ENCODE results near the gene FIS1.
"Not testable (repeated sequence)": the region's sequence is repeated elsewhere in the genome, so short reads cannot be mapped to it uniquely, and the experiment has no call there.

FIS1 gene

DNA sequence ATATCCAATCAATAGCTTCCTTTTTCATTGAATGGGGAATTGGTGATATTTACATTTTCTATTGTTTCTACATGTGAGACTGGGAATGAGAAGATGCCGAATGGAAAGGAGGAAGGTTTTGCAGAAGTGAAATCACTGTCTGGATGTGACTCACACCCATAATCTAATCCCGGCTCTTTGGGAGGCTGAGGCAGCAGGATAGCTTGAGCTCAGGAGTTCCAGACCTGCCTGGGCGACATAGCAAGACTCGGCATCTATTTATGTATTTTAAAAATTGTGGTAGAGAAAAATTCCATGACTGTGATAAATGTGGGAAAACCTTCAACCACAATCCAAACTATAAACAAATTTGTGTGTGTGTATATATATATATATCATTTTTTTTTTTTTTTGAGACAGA, 10.9 kb upstream of the FIS1 start:
- DNase-seq: no peak

GRCh38 chr7:101253199-101253598, 8.3 kb upstream of the FIS1 start:
- not testable (repeated sequence) for DNase-seq

GRCh38 chr7:101251871-101252659, 7.2 kb upstream of the FIS1 start:
- peak; percentile 88 to 98 for DNase-seq

DNA sequence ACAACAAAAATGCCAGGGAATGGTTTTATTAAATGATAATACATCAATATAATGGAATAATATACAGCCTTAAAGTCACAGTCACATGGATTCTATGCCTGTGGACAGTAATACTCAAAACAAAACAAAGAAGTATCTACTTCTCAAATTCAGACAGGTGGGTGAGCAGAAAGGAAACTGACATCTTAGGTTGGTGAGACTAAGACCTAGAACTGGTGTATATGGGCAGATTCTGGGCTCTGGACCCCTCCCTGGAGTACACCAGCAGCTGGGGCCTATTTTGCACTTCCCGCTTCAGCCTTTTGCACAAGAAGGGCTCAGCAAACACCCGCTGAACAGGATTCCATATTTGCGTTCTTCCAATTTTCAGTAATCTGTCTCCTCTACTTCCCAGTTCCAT, 5.4 kb upstream of the FIS1 start:
- no peak for DNase-seq

DNA sequence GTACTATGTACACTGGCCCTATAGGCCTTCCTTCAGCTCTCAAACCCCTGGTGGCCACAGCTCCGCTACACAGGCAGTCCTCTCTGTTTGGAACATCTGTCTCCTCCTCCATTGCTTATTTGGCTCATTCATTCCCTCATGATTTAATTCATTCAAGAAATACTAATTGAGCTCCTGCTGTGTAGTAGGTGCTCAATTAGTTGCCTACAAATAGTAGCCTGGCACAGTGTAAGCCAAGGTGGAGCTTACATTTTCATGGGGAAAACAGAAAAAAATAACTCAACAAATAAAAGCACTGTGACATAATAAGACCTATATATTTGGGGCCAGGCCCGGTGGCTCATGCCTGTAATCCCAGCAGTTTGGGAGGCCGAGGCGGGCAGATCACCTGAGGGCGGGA, 3.4 kb upstream of the FIS1 start:
- no peak for DNase-seq

- no peak for DNase-seq
Measured at GRCh38 chr7:101245147-101245668, 327 bp upstream of the FIS1 start.

- DNase-seq: no peak
Measured at GRCh38 chr7:101243646-101244374, 1.1 kb downstream of the FIS1 start.

DNA sequence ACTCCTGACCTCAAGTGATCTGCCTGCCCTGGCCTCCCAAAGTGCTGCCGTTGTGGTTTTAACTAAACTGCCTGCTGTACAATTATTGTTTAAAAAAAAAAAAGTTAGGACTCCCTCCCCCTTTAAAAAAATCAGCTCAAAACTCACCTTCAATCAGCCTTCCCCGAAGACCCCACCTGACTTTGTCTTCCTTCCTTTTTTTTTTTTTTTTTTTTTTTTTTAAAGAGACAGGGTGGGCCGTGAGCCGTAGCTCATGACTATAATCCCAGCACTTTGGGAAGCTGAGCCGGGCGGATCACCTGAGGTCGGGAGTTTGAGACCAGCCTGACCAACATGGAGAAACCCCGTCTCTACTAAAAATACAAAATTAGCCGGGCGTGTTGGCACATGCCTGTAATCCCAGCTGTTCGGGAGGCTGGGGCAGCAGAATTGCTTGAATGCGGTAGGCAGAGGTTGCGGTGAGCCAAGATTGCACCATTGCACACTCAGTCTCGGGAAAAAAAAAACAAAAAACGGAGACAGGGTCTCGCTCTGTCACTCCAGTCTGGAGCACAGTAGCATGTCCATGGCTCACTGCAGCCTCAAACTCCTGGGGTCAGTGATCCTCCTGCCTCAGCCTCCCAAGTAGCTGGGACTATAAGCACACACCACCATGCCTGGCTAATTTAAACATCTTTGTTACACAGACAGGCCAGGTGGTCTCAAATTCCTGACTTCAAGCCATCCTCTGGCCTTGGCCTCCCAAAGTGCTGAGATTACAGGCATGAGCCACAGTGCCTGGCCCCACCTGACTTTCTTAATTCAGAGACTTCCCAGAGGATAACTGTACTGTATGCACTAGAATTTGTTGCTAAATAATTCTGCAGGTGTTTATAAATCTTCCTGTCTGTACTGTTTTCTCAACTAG, 3.2 kb downstream of the FIS1 start:
- no peak for DNase-seq

GRCh38 chr7:101241015-101241363, 3.9 kb downstream of the FIS1 start:
- no peak for DNase-seq

DNA sequence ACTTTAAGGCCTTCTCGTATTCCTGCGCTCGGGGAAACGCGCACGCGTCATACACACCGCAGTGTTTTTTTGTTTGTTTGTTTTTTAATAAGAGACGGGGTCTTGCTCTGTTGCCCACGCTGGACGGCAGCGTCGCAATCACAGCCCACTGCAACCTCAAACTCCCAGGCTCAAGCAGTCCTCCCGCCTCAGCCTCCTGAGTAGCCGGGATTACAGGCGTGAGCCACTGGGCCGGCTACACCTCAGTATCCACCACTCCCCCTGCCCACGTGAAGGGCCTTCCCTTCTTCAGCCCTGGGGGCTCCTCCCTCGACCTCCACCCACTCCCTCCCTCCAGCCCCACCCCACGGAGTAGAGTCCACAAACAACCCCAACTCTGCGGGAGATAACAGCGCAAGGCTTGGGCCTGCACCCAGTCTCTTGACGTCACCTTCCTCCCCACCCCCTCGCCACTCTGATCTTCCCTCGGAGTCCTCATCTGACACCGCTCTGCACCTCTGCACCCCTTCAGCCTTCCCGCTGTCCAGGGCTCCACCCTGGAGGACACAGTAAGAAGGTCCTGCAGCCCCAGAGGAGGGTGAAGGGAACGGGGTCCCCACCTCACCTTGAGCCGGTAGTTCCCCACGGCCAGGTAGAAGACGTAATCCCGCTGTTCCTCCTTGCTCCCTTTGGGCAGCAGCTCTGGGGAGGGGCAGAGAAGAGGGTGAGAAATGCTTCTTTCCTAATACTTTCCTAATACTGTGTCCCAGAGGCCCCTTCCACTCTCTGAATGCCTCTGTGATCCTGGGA, 4.5 kb downstream of the FIS1 start:
- DNase-seq: no peak

GRCh38 chr7:101239951-101240220, 5.0 kb downstream of the FIS1 start:
- DNase-seq: no peak

GRCh38 chr7:101239191-101239950, 5.5 kb downstream of the FIS1 start:
- no peak for DNase-seq

- no peak for DNase-seq
Measured at GRCh38 chr7:101238226-101239182, 6.4 kb downstream of the FIS1 start.

GRCh38 chr7:101237206-101238067, 7.4 kb downstream of the FIS1 start, which contains the start of gene CLDN15:
Gene CLDN15 (minus strand): TSS chr7:101237802. CDS start chr7:101237581, 221 bp downstream.
- no peak for DNase-seq

GRCh38 chr7:101236292-101236835, 8.5 kb downstream of the FIS1 start:
- no peak for DNase-seq

DNA sequence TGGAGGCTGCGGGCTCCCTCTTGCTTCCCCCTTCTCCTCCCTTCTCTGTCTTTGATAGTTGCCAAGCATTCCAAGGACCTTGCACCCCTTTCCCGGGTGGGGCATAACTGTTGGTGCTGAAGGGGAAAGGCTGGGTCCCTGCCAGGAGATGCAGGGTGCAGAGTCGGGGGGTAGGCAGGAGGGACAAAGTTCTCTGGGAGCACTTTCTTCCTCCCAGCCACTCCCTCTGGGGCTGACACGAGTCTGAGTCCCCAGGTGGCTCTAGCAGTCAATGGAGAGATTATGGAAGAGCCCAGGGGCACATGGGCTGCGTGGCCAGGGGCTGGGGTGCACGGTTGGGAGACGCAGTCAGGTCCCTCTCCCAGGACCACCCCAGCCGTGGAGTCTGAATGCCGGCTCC, 9.4 kb downstream of the FIS1 start:
- DNase-seq: no peak

DNA sequence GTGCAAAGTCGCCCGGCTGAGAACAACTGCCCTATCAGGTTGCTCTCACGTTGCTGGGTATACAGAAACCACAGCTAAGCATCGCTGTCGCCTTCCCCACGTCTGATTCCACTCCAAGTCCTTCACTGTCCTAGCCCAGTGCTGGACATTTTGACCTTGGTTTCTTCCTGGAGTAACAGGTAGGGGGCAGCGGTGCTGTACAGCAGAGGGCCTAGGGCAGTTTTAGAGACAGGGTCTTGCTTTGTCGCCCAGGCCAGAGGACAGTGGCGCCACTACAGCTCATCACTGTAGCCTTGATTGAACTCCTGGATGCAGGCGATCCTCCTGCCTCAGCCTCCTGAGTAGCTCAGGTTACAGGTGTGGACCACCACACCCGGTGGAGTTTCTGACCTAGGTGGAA, 9.8 kb downstream of the FIS1 start:
- no peak for DNase-seq

- DNase-seq: no peak
Measured at GRCh38 chr7:101234636-101235035, 10.2 kb downstream of the FIS1 start.

DNA sequence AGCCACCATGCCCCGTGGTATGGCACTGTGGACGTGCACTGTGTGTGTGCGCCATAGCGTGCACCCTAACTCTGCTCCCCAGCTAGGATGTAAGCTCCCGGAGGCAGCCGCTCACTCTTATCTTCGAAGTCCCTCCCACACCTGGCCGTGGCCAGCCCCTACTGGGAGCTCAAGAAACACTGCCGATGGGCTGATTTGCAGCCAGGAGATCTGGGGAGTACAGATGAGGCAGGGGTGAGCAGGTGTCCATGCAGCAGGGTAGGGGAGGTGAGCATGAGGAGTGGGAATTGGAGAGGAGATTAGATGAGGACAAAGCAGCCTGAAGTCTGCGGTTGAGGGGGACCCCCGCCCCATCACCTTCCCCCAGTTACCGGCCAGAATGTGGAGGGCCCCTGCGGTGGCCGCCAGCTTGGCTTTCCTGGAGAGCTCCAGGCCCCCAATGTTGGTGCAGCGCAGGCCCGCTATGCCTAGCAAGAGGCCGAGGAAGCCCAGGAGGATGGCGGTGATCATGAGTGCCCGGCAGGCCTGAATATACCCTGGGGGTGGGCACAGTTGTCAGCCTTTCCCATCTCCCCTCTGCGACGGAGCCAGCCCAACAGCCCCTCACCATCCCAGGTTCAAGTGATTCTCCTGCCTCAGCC, 10.9 kb downstream of the FIS1 start:
- no peak for DNase-seq

All from NCI-H187 (cell line).